RWPE1 (cell line): ENCODE measurements around the gene SND1.

ENCODE experiments used
- CTCF ChIA-PET: fragments of 350-600 bp; sonication (Branson Sonifier 250); formaldehyde crosslinking; extraction: SDS; loops from one replicate; lab custom pipeline; 2021; lab: Yijun Ruan, JAX
- POLR2A ChIA-PET: fragments of 400-600 bp; formaldehyde crosslinking; extraction: SDS; loops from one replicate; lab custom pipeline; 2020; ENCODE audit warnings: antibody characterized with exemption; ENCODE audit not compliant: low non-redundant PET; lab: Yijun Ruan, JAX
- DNase-seq: peaks from one replicate; pipeline ENCODE4 v3.0.0; 2012; ENCODE audit warnings: low spot score
- H3K27ac ChIP-seq: fragments of 450-650 bp; 2 replicates; pipeline ENCODE4 v1.5.1; 2017
- CTCF ChIP-seq: fragments of 450-650 bp; conservative IDR thresholded peaks from 2 replicates; pipeline ENCODE4 v1.5.1; 2017; ENCODE audit warnings: low read depth, mild to moderate bottlenecking

SND1 gene

GRCh38 chr7:127993317-127993716 is 341.3 kb downstream of the SND1 start:
- H3K27ac ChIP-seq: no peak overlapping the region
- no peak for TF ChIP-seq CTCF
- no peak for DNase-seq
- POLR2A ChIA-PET: no interaction called here
- CTCF ChIA-PET: no interaction called here

- POLR2A ChIA-PET: no interaction called here
- CTCF ChIA-PET: no interaction called here
- DNase-seq: no peak
- H3K27ac ChIP-seq: no peak overlapping the region
- no peak for TF ChIP-seq CTCF
Measured at GRCh38 chr7:127993987-127994386, 342.0 kb downstream of the SND1 start.

- DNase-seq: no peak
- TF ChIP-seq CTCF: no peak
- H3K27ac ChIP-seq: no peak overlapping the region
- POLR2A ChIA-PET: no interaction called here
- CTCF ChIA-PET: interaction anchor here (0.5 kb wide), 1 partner anchor 9 kb away, joined by 4 read pairs; no protein-coding TSS in a partner anchor
Measured at GRCh38 chr7:127995156-127995880, 343.3 kb downstream of the SND1 start.

- TF ChIP-seq CTCF: no peak
- H3K27ac ChIP-seq: no peak overlapping the region
- ChIA-PET CTCF (interaction anchor here (0.5 kb wide), 1 partner anchor 8 kb away, joined by 4 read pairs; no protein-coding TSS in a partner anchor), POLR2A (no interaction called here)
- DNase-seq: no peak
Measured at GRCh38 chr7:127995881-127996215, 343.9 kb downstream of the SND1 start.

- POLR2A ChIA-PET: no interaction called here
- H3K27ac ChIP-seq: no peak overlapping the region
- CTCF ChIA-PET: no interaction called here
- no peak for DNase-seq
- TF ChIP-seq CTCF: no peak
Measured at GRCh38 chr7:127996253-127997071, 344.5 kb downstream of the SND1 start.

- CTCF ChIA-PET: no interaction called here
- POLR2A ChIA-PET: no interaction called here
- no peak for DNase-seq
- no peak for TF ChIP-seq CTCF
- H3K27ac ChIP-seq: no peak overlapping the region
Measured at GRCh38 chr7:127997226-127997922, 345.4 kb downstream of the SND1 start.
